ENCODE measurements around the gene NR2C2.
"Not testable (repeated sequence)": the region's sequence is repeated elsewhere in the genome, so short reads cannot be mapped to it uniquely, and the experiment has no call there.

The NR2C2 gene

GRCh38 chr3:14962762-14963161, 15.4 kb downstream of the NR2C2 start:
- DNase-seq: no peak

DNA sequence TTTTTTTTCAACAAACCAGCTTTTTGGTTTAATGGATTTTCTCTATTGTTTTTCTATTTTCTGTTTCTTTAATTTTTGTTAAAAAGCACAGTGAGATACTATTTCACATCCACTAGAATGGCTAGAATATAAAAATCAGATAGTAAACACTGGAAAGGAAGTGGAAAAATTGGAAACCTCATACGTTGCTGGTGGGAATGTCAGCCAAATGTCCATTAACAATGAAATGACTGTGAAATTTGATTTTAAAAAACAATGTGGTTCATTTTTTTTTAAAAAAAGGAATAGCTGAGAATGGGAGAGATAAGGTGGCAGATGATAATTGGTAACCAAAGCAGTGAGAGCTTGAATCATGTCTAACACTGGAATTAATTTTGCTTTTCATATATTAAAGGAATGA, 19.9 kb downstream of the NR2C2 start:
- no peak for DNase-seq

DNA sequence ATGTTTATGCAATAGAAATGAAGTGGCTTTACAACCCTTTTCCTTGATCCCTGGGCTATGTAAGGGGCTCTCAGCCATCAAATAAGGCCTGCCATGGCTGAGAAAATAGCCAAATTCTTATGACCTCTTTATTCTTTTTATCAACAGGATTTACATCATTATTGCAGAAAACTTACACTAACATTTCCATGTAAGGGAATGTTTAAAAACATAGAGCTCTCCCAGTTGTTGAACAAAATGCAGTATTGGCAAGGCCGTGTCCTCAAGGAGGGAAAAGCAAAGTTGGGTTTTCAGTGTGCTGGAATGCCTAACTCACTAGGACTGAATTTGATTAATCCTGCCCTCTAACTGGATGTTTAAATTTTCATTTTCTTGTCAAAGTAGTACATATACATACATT, 22.3 kb downstream of the NR2C2 start:
- DNase-seq: no peak

DNA sequence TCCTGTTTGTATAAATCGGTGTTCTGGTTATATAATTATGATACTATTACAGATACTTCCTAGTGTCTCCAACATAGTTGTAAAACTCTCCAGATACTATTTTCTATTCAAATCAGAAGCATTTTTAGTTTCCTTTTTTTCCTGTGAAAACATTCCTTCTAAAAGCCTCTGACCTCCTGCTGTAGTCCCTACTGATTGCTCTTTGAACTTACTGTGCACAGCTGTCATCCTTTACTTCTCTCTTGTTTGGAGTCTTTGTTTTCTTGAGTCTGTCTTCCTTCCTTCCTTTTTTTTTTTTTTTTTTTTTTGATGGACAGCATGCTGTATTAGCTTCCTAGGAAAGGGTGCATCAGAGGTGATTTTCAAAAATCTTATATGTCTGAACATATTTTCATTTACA, 28.9 kb downstream of the NR2C2 start:
- DNase-seq: no peak

DNA sequence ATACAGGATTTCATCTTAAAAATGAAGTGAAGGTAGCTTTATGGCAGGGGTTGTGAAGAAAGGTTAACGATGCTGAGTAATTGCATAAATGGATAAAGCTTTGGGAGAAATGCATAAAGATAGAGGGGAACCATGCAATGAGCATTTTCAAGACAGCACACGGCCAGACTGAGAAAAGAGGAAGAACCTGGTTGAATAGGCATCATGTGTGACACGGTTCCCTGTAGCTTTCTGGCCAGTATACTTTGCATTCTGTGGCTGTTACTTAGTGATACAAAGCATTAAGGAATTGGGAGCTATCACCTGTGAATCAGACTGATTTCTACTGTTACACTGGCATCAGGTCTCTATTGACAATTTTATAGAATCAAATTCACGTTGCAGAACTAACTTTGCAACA, 33.3 kb downstream of the NR2C2 start:
- no peak for DNase-seq

DNA sequence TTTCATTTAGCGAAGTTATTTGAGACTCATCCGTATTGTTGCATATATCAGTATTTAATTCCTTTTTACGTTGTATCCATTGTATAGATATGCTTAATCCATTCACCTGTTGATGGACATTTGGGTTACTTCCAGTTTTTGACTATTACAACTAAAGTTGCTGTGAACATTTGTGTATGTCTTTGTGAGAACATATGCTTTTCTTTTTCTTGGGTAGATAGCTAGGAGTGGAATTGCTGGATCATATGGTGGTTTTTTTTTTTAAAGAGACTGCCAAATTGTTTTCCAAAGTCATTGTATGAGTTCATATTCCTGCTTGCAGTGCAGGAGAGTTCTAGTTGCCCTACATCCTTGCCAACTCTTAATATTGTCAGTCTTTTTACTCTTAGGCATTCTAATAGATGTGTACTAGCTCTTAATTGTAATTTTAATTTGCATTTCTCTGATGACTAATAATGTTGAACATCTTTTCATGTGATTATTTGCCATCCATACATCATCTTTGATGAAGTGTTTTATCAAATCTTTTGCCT, 37.3 kb downstream of the NR2C2 start:
- no peak for DNase-seq

- no peak for DNase-seq
Observed at GRCh38 chr3:14988988-14989394, 41.6 kb downstream of the NR2C2 start.

DNA sequence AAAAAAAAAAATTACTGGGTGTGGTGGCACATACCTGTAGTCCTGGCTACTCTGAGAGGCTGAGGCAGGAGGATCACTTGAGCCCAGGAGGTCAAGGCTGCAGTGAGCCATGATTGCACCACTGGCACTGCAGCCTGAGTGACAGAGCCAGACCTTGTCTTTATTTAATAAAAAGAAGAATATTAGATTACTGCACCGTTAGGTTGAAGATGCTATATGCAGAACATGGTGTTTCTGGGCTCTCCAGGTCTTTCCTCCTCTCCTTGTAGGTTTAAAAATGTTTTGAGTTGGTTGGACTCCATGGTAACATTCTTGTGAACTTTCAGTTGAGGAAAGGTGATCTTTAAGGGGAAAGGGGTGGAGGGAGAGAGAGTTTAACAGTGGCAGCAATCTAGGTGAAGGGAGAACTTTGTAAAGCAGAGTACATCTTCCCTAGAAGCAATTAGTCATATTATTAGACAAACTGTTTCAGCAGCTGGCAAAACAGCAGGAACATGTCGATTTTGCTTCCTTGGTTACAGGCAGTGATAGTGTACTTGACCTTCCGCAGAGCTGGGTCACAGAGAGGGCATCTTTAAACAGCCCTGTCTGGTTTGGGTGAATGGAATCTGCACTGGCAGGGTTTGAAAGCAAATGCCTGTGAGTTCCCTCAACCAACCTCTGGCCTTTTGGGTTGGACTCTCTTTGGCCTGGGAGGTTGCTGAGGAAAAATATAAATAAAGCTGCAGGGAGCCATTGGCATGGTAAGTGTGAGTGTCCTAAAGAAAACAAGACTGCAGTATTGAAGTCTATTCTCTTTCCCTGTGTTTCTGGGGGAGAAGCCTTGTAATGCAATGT, 42.8 kb downstream of the NR2C2 start:
- DNase-seq: no peak

GRCh38 chr3:14990780-14991148, 43.4 kb downstream of the NR2C2 start:
- no peak for DNase-seq

DNA sequence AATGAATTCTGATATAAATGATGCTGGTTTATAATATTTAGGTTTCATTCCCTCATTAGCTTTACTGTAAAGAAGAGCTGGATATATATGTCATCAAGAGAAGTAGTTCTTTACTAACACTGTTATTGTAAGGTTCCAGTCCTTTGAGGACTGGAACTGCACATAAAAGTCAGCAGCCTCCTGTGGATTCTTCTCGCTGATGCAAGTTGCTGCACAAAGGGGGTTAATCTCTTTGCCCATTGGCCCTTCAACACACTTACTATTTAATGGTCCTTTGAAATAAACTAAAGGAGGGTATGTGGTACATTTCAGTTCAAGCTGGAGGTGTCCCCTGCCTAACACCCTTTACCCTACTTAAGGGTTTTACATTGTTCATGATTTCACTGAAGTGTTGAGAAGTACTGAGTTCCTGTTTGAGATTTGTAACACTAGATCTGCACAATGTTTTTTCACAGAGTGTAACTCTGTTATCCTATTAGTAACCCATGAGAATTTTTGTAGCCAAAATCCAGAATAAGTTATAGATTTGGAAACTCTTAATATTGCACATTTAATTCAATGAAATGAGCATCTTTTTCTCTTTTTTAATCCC, 43.9 kb downstream of the NR2C2 start:
- no peak for DNase-seq

- no peak for DNase-seq
Observed at GRCh38 chr3:14991818-14992612, 44.6 kb downstream of the NR2C2 start.

- no peak for DNase-seq
Observed at GRCh38 chr3:14997941-14998340, 50.6 kb downstream of the NR2C2 start.

- DNase-seq: not testable (repeated sequence)
Observed at GRCh38 chr3:14999182-14999581, 51.8 kb downstream of the NR2C2 start.

DNA sequence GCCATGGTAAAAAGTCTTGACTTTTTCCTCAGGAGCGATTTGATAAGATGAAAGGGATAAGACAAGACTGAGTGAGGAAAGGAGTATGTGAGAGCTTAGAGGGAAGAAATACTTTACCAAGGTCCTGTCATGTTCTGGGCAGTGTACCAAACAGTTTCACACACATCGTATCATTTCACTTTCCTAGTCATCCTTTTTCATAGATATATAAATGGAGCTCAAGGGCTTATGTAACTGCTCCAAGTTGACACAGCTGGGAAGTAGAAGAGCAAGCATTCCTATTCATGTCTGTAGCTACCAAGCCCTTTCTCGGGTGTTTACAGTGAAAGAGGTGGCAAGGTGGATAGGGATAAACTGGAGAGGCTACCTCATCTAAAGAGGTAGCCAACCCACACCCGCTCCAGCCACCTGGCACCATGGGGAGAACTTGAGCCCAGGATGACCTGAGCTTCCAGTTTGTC, 60.3 kb downstream of the NR2C2 start:
- DNase-seq: no peak

DNA sequence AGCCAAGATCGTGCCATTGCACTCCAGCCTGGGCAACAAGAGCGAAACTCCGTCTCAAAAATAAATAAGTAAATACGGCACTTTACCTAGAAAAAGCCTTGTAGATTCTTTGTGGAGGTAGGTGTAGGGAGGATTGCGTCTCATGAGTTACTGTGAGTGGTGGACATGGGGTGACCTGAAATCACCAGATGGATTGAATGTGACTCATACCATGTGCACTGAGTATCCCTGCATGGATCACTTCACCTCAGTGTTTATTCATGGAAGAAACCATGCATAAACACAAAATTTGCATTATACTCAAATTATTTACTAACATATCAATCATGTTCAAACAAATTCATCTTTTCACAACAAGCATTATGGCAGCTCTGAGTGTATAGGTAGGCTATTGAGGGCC, 61.8 kb downstream of the NR2C2 start:
- no peak for DNase-seq

GRCh38 chr3:15010664-15011063, 63.3 kb downstream of the NR2C2 start:
- no peak for DNase-seq

- no peak for DNase-seq
Observed at GRCh38 chr3:15011174-15011573, 63.8 kb downstream of the NR2C2 start.

DNA sequence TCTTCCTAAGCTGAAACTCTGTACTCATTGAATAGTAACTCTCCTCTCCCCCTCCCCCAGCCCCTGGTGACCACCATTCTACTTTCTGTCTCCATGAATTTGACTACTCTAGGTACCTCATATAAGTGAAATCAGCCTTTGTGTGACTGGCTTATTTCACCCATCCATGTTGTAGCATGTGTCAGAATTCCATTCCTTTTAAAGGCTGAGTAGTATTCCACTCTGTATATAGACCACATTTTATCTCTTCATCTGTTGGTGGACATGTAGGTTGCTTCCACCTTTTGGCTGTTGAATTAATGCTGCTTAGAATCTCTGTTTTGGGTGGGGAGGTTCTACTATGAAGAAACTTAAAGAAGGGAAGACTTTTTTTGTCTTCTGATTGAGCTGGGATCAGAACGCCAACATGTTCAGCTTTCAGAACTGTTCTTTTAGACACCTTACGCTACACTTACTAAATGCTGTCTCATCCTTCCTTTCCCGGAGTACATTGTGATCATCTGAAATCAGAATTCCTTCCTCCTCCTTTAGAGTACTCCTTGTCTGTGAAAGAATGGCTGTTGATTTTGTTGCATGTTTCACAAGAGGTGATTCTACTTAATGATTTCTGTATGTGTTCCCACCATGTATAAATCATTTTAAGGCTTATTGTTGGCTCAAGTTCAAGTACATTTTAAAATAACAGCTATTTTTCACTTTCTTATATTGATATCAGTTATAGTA, 67.4 kb downstream of the NR2C2 start:
- DNase-seq: no peak

DNA sequence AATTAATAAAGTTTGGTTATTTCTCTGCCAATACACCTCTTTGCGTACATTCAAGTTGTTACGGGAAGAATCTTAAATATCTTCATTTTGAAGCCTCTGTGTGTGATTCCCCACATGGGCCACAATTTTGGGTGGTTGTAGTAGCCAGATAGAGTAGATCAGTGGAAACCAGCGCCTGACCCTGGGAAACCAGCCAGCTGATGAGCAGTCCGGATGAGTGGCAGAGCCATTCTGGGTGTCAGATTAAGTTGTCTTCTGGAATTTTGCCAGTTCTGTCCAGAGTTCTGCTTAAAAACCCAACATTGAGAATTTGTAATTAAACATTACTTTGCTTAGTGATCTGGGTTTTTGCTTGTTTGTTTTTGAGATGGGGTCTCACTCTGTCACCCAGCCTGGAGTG, 68.1 kb downstream of the NR2C2 start:
- DNase-seq: no peak

DNA sequence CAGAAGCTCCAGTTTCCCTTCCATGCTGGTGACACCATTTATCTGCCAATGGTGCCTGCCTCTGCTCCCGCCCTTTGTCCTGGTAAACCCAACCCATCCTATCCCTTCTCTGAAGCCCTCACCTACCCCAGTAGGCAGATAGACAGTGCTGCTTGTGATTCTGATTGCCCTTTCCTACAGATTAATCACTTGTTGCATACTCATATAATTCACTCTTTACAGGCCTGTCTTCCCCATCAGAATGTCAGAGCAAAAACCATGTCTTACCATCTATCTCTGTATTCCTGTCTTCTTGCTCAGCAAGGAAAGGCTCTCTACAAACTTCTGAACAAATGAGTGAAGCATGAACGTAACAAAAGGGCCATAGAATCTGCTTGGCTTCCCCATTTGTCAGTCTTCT, 69.8 kb downstream of the NR2C2 start:
- DNase-seq: no peak

- DNase-seq: no peak
Observed at GRCh38 chr3:15023249-15023648, 75.9 kb downstream of the NR2C2 start.

DNA sequence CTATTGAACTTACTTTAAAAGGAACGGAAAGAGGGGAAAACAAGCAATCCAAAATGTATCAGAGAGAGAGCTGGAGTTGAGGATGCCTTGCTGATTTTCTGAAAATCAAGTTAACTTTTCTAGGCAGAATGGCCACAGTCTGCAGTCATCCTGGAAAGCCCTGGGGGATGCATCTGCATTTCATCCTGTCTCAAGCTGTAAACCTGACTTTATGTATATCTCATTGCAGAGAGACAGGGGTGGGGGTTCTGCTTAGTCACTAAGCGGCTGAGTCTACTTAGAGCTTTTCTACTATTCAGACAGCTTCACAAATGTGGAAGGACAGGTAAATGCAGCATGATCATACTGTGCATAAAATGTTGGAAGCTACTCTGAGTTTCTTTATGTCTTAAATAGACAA, 76.3 kb downstream of the NR2C2 start:
- no peak for DNase-seq

DNA sequence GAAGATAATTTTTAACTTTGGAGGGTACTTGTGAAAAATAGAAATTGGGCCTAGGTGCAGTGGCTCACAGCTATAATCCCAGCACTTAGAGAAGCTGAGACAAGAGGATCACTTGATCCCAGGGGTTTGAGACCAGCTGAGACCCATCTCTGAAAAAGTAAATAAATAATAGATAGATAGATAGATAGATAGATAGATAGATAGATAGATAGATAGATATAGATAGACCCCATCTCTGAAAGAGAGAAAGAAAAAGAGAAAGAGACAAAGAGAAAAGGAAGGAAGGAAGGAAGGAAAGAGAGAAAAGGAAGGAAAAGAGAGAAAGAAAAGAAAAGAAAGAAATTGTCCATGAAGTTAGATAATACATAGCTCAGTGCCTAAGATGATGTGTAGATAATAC, 82.2 kb downstream of the NR2C2 start:
- no peak for DNase-seq
